ENCODE measurements around the gene CLN6. TPM values are rescaled to one million over a fixed set of nuclear protein-coding genes. Genes with fewer than 3 reads are reported as not detected.

CLN6 gene
- total RNA-seq, 1 donor from 2014 or later, result 24.4 TPM

- no peak for DNase-seq (ENCODE audit: low spot score)
- peaks cover 22% of the 10 kb centered on the region for H3F3A ChIP-seq (ENCODE audit: low read depth)
- peak overlapping the region; percentile 17 for H3K4me3 ChIP-seq
- peaks cover 45% of the 10 kb centered on the region for H3K4me1 Mint-ChIP-seq
- peaks cover 10% of the 10 kb centered on the region for H3K36me3 Mint-ChIP-seq
- H3K36me3 ChIP-seq, result no peaks in the 10 kb centered on the region
- no peaks in the 10 kb centered on the region for H3K79me2 ChIP-seq (ENCODE audit: low read depth)
- peaks cover 83% of the 10 kb centered on the region for H4K20me1 ChIP-seq (ENCODE audit: low read depth)
- H3K4me2 ChIP-seq, result peak overlapping the region; percentile 46
- peaks cover 18% of the 10 kb centered on the region for H3K27me3 ChIP-seq
- no peak overlapping the region for H3K9ac ChIP-seq
- no peak overlapping the region for H3K27ac ChIP-seq
- H3K9me3 Mint-ChIP-seq, result no peaks in the 10 kb centered on the region
- no peak overlapping the region for H2AFZ ChIP-seq (replicated peaks)
- H3K4me1 ChIP-seq, result peaks cover 44% of the 10 kb centered on the region
- peak overlapping the region; percentile 66 for H3K27ac Mint-ChIP-seq
- peaks cover 15% of the 10 kb centered on the region for H3K27me3 Mint-ChIP-seq (ENCODE audit: insufficient read depth, low read depth)
- no peaks in the 10 kb centered on the region for H3K9me3 ChIP-seq (ENCODE audit: low read depth)
- peak overlapping the region; percentile 16 for H3K4me3 Mint-ChIP-seq
- TF ChIP-seq CTCF (IDR thresholded peaks at IDR 0.05) (no peak), EZH2 (IDR thresholded peaks at IDR 0.05) (no peak), EZH2phosphoT487 (IDR thresholded peaks at IDR 0.05) (no peak)
These were observed 28.2 kb downstream of the CLN6 start for GRCh38 chr15:68201153-68201878.

DNA sequence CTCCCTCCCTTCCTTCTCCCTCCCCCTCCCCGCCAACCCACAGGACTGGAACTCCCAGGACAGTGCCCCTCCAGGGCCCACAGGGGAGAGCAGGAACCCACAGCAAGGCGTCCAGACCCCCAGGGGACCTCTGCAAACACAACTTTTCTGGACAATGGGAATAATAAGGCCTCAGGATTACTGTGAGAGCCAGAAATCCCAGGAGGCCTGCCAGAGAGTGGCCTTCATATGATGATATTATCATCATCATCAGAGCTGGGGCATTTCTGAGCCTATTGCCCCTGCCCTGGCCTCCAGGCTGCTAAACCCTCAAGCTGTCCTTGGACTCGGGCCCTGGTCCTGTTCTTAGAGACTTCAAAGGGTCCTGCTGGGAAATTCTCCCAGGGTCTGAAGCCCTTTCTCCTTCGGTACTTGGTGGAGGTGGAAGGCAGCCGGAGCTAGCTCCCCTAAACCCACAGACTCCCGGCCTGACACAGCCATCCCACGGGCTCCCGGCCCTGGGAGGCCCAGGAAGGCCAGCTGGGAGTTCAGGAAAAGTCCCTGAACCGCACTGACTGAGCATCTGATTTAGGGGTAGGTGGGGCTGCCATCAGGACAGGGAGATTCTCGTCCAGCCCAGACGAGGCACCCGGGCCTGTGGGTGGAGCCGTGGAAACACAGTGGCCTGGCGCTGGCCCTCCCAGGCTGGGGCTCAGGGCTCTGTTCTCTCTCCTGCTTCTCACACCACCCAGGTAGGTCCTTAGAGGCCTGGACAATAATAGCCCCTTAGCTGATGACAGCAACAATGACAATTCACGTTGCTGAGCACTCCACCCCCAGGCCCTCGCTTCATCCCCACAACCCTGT, 29.3 kb downstream of the CLN6 start:
- H3K4me1 Mint-ChIP-seq, result peaks cover 42% of the 10 kb centered on the region
- H3K9me3 Mint-ChIP-seq, result no peaks in the 10 kb centered on the region
- H3K9me3 ChIP-seq (ENCODE audit: low read depth), result no peaks in the 10 kb centered on the region
- H2AFZ ChIP-seq (replicated peaks), result no peak overlapping the region
- H3K27me3 Mint-ChIP-seq (ENCODE audit: insufficient read depth, low read depth), result peaks cover 15% of the 10 kb centered on the region
- H3K27ac ChIP-seq, result no peak overlapping the region
- TF ChIP-seq CTCF (IDR thresholded peaks at IDR 0.05) (no peak), EZH2 (IDR thresholded peaks at IDR 0.05) (no peak), EZH2phosphoT487 (IDR thresholded peaks at IDR 0.05) (no peak)
- H3K4me3 Mint-ChIP-seq, result no peak overlapping the region
- peaks cover 24% of the 10 kb centered on the region for H3F3A ChIP-seq (ENCODE audit: low read depth)
- peaks cover 18% of the 10 kb centered on the region for H3K27me3 ChIP-seq
- H3K36me3 ChIP-seq, result no peaks in the 10 kb centered on the region
- peak overlapping the region; percentile 66 for H3K27ac Mint-ChIP-seq
- H3K9ac ChIP-seq, result no peak overlapping the region
- no peaks in the 10 kb centered on the region for H3K79me2 ChIP-seq (ENCODE audit: low read depth)
- H3K4me3 ChIP-seq, result no peak overlapping the region
- peaks cover 35% of the 10 kb centered on the region for H3K4me1 ChIP-seq
- H4K20me1 ChIP-seq (ENCODE audit: low read depth), result peaks cover 74% of the 10 kb centered on the region
- H3K4me2 ChIP-seq, result peak overlapping the region; percentile 19
- DNase-seq (ENCODE audit: low spot score), result no peak
- peaks cover 10% of the 10 kb centered on the region for H3K36me3 Mint-ChIP-seq

- Histone ChIP-seq H3K4me2 (no peak overlapping the region), H3K27ac (no peak overlapping the region), H3K79me2 (ENCODE audit: low read depth) (no peaks in the 10 kb centered on the region), H3K4me3 (no peak overlapping the region), H3K27me3 (peaks cover 13% of the 10 kb centered on the region), H3K9ac (no peak overlapping the region), H3F3A (ENCODE audit: low read depth) (peaks cover 30% of the 10 kb centered on the region), H3K9me3 (ENCODE audit: low read depth) (no peaks in the 10 kb centered on the region), H3K36me3 (no peaks in the 10 kb centered on the region), H4K20me1 (ENCODE audit: low read depth) (peaks cover 66% of the 10 kb centered on the region), H2AFZ (replicated peaks) (no peak overlapping the region), H3K4me1 (peaks cover 31% of the 10 kb centered on the region)
- no peak for DNase-seq (ENCODE audit: low spot score)
- TF ChIP-seq CTCF (IDR thresholded peaks at IDR 0.05), result no peak
- TF ChIP-seq EZH2phosphoT487 (IDR thresholded peaks at IDR 0.05), result no peak
- no peak for TF ChIP-seq EZH2 (IDR thresholded peaks at IDR 0.05)
- peaks cover 15% of the 10 kb centered on the region for H3K27me3 Mint-ChIP-seq (ENCODE audit: insufficient read depth, low read depth)
- H3K36me3 Mint-ChIP-seq, result peaks cover 10% of the 10 kb centered on the region
- peak overlapping the region; percentile 50 for H3K27ac Mint-ChIP-seq
- H3K4me1 Mint-ChIP-seq, result peaks cover 37% of the 10 kb centered on the region
- H3K9me3 Mint-ChIP-seq, result no peaks in the 10 kb centered on the region
- H3K4me3 Mint-ChIP-seq, result no peak overlapping the region
These were observed 30.2 kb downstream of the CLN6 start for GRCh38 chr15:68199340-68199739.
